AG09309 (cell line): ENCODE data around the gene CNTNAP3B.
"Not testable (repeated sequence)": the region's sequence is repeated elsewhere in the genome, so short reads cannot be mapped to it uniquely, and the experiment has no call there.

Experiments
- DNase-seq: peaks from one replicate; pipeline ENCODE4 v3.0.0-alpha.2; 2010; ENCODE audit warnings: low read depth
- H3K4me3 ChIP-seq: 2 replicates; pipeline ENCODE4 v1.5.1; 2011; ENCODE audit warnings: mild to moderate bottlenecking, low read depth, low read length, moderate library complexity; ENCODE audit not compliant: control insufficient read depth

CNTNAP3B gene

DNA sequence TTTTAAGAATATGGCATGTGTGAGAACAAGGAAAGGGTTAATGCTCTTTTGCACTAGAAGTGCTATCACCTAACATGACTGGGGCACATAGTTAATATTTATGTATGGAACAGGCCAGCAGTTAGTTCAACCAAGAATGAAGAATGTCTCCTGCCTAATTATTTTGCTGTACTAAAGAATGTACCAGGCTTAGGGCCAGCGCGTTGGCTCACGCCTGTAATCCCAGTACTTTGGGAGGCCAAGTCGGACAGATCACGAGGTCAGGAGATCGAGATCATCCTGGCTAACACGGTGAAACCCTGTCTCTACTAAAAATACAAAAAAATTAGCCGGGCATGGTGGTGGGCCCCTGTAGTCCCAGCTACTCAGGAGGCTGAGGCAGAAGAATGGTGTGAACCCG is 114.9 kb downstream of the CNTNAP3B start:
- DNase-seq, H3K4me3 ChIP-seq: not testable (repeated sequence)

DNA sequence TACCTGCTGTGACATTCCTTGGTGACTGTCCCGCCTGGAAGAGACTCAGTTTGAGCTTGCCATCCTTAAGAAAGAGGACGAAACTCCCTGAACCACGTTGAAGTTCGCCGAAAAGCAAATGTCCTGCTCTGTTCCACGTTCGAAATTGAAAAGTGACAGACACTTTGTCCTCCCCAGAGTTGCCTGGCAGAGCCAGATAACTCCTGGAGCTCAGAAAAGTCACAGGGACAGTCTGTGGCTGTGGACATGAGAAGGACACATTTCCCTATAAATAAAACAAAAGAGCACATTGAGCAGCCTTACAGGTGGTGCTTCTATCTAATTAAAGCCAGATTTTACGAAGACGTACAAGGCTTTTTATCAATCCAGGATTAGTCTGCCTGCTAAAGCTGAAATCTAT is 137.6 kb downstream of the CNTNAP3B start:
- not testable (repeated sequence) for H3K4me3 ChIP-seq, DNase-seq

DNA sequence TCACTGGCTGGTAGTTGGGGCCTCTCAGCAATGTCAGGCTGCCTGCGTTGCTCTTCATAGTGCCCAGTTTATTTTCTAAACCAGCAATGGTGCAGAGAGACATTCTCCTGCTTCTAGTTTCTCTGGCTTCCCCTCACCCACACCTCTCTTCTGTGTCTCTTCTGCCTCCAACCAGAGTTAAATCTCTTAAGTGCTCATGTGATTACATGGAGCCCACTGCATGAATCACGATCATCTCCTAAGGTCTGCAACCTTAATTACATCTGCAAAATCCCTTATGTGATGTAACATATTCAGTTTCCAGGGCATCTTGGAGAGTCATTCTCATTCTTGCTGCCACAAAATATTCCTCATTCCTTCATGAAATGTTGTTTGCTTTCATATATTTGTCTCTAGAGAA is 149.0 kb downstream of the CNTNAP3B start:
- not testable (repeated sequence) for DNase-seq, H3K4me3 ChIP-seq

DNA sequence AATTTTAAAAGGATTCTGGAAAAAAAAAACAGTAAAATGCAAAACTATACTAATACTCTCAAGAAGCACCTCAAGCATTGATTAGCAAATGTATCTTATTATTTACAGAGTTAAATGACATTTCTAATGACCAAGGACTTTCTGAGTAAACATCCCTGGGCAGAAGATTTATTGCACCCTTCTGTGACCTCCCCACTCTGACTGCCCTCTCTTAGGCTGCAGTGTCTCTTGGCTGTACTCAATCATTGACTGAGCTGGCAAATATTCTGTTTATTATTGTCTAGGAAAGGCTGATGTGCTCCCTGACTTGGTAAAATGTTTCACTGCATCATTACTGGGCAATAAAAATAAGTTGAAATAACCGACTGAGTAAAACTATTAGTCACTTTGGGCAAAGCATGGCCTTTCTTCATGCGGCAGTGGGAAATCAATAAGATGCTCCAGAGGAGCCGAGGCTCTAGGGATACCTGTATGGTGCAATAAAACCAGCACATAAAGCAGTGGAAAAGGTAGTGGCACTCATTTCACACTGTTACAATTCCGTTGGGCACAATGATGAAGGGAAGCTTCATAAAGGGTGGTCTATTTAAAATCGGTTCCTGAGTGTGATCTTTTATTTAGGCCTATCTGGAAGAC is 151.1 kb downstream of the CNTNAP3B start:
- not testable (repeated sequence) for H3K4me3 ChIP-seq, DNase-seq

DNA sequence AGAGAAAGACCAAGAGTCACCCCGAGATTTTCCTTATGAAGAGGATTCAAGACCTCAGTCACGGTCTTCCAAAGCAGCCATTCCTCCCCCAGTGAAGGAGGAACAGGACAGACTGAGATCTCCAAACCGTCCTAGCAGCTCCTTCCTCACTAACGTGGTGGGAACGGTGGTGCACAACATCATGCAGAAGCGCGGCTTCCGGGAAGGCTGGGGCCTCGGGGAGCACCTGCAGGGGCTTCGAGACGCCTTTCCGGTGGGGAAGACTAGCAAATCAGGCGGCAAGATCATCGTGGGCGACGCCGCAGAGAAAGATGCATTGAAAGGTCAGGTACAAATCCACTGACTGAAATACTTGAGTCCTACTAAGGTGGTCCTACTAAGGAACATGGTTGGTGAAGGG is 154.3 kb downstream of the CNTNAP3B start:
- not testable (repeated sequence) for H3K4me3 ChIP-seq, DNase-seq

DNA sequence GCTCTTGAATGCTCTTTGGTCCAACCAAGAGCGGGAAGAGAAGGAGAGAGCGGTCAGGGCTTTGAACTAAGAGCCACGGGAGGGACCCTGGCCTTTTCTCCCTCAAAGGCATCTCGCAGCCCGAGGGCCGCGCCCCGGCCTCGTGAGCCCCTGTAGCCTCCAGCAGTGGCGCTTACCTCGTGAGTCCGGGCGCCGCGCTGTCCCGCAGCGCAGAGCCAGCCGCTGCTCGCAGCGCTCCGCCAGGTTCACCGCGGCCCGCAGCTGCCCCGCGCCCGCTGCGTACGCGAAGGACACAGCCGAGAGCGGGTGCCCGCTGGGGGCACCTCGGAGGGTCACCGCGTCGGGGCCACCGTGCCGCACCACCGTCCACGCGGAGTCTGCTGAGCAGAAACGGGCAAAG is 176.2 kb downstream of the CNTNAP3B start:
- not testable (repeated sequence) for H3K4me3 ChIP-seq, DNase-seq

DNA sequence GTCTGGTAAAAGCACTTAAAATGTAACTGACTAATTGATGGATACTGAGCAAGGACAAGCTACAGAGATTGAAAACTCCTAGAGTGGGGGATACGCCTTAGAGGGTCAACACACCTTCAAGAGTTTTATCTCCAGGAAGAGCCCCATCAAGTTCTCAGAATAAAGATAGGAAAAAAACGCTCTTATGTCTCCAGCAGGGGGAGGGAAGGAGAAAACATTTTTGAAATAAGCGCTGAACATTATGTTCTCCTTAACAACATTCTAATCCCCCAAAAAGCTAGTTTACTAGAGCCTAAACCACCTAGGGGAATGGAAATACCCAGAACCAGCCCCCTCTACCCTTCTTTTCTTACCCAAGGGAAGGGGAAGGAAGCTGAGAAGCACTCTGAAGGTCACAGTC is 187.5 kb downstream of the CNTNAP3B start:
- not testable (repeated sequence) for H3K4me3 ChIP-seq, DNase-seq

DNA sequence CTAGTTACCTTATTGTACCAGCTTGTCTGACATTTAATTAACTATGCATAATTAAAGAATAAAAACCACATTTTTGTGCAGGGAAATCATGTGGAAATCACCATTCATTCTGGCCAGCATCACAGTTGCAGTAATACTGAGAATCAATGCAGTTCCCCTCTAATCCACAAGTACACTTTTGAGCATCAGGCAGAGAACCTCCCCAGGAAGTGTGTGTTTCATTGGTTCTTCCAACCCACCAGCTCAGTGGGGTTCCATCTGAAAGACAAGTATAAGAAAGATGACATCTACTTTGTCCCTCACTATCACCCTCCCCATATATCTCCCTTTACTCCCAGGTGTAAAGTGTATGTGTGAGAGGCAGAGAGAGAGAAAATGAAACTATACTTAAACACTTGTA is 191.1 kb downstream of the CNTNAP3B start:
- not testable (repeated sequence) for H3K4me3 ChIP-seq, DNase-seq

DNA sequence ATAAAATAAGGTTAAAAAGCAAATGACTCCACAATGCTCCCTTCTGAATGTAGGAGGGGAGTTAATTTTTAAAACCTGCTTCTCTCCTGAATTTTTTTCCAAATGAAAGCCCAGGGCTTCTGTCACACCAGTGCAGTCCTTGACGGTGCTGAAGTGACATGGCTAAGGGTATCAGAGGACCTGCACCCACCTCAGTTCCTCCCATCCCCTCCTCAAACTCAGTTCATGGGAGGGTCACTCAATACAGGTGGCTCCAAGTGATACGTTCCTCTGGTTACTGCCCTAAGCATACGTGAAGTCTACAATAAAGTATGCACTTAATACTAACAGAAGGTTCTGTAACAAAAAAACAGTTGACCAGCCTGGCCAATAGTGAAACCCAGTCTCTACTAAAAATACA is 193.5 kb downstream of the CNTNAP3B start:
- DNase-seq, H3K4me3 ChIP-seq: not testable (repeated sequence)

DNA sequence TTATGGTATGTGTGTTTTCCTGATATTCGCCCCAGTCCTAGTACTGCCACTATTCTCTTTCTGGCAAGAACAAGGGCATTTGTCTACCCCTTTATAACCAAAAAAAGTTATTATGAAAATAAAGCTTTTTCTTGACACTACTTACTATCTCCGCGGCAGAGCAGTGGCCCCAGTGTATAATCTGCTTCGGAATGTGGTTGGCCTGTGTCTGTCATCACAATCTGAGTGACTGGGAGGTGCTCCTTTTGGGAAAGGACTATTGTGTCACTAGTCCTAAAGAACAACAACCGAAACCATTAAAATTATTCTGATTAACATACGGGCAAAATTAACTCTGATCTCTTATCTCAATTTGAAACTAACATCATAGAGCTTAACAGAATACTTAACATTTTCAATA is 200.1 kb downstream of the CNTNAP3B start:
- not testable (repeated sequence) for H3K4me3 ChIP-seq, DNase-seq

DNA sequence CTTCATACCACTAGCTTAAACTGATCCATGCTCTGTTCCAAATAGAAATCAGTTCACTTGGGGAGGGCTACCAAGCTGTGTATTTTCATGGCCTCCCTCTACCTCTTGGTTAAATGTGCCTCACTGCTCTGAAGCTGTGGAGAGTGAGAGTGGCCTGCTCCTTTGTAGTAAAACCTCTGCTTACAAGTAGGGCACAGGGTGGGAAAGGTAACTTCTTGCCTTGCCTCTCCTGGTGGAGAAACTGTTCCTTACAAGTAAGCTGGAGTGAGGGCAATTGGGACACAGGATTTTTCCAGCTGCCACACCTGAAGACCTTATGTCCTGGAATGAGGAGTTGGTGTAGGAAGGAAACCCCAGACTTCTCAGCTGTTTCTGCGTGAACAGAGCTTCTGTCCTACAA is 211.9 kb downstream of the CNTNAP3B start:
- not testable (repeated sequence) for H3K4me3 ChIP-seq, DNase-seq

DNA sequence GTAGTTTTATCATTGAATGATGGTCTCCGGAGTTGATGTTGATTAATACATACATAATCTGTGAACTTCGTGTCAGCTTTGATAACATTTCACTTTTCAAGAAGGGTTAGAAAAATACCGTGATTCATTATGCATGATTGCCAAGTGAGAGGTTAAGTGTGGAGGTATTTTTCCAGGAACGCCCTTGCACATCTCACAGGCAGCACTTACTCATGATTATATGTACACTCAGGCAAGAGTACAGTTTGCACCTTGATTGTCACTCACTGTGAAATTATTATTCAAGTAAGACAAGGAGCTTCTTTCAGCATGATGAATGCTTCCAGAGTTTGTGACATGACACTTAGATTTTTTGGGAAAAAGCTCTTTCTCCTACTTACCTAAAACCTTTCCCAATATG is 223.7 kb downstream of the CNTNAP3B start:
- H3K4me3 ChIP-seq, DNase-seq: not testable (repeated sequence)

DNA sequence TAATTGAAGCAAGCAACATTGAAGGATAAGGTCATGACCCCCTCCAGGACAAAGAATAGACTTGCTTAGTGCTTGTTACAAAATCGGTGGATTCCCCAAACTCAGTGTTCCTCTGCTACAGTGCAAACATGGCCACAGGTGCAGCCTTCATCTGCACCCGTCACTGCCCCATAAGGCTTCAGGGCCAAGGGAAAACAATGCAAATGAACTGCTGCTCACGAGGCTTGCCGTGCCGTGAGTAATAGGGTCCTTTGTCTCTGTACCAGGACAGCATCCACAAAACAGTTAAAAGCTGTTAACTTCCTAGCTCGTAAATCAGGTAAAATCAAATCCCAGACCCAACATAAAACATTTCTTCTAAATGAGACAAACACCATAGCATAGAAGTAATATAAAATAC is 226.5 kb downstream of the CNTNAP3B start:
- not testable (repeated sequence) for DNase-seq, H3K4me3 ChIP-seq

DNA sequence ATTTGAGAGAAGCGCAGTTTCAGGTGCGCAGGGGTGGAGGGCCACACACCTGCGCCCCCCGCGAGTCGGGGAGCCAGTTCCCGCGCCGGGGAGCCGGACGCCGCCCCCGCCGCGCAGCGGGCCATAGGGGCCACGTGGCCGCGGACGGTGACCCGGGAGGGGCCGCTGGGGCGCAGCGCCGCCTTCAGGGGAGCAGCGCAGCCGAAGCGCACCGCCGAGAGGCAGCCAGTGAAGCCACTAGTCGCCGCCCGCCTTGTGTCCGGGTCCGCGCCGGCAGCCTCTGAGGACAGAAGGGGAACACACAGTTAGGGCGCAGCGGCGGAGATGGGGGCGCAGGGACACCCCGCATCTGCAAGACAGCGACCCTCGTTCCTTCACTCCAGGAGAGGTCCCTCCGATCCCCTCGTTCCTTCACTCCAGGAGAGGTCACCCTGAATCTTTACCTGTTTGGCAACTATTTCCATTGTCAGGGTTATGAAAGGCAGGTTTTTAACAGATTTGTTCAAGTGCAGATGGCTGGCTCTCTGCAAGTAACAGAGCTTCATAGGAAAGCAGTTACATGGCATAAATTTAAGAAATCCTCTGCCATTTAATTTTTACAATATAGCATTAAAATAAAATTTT is 230.4 kb downstream of the CNTNAP3B start:
- DNase-seq, H3K4me3 ChIP-seq: not testable (repeated sequence)

DNA sequence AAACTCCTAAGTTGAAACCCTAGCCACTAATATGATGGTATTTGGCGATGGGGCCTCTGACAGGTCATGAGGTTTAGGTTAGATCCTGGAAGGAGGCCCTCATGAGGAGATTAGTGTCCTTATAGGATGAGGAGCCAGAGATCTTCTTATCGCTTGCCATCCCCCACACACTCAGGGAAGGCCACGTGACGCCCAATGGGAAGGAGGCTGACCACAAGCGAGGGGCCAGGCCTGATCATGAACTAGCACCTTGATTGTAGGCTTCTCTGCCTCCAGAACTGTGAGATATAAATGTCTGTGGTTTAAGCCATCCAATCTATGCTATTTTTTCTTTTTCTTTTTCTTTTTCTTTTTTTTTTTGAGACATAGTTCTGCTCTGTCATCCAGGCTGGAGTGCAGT is 254.7 kb downstream of the CNTNAP3B start:
- DNase-seq, H3K4me3 ChIP-seq: not testable (repeated sequence)

DNA sequence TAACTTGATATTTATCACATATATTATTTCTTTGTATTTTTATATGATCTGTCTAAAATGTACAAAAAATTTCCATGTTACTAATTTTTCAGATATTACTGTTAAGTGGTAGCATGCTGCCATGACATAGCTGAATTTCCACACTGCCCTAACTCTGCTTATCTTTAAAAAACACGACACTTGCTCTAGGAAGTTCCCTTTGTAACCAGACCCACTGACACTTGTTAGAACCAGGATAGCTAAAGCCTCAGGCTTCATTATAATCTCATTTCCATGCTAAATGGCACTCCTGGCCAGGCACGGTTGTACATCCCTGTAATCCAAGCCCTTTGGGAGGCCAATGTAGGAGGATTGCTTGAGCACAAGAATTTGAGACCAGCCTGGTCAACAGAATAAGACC is 273.8 kb downstream of the CNTNAP3B start:
- not testable (repeated sequence) for DNase-seq, H3K4me3 ChIP-seq

DNA sequence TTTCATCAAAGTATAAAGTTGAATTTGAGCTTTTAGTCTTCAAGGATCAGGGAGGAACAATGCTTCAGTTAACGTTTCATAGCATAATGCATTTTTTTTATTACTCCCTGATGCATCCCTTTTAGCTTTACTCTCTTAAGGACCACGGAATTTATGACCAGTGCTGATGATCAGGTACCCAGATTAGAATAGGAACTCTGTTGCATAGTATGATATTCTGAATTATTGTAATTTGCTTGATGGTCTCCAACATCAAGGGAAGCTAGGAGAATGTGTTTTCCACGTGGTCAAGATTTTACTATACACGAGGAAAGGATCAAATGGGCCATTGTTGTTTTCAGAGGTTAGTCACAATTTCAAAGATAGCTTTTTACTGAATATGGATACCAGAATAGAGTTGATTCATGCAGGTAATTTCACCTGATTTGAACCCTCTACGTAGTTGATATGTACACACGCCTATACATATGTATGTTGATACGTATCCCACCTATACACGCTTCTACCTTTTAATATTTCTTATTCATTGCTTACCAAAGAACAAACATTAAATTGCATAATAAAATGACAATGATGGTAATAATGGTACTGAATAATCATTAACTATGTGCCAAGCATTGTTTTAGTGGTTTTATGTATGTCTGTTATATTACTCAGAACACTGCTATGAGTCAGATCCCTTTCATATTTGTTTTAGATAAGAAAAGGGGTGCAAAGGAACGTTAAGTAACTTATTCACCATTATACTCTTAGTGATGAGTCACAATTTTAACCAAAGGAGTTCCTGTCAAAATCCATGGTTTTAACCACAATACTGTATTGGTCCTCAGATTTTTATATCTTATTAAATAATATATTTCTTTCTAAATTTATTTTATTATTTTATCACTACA is 277.1 kb downstream of the CNTNAP3B start:
- not testable (repeated sequence) for H3K4me3 ChIP-seq, DNase-seq

DNA sequence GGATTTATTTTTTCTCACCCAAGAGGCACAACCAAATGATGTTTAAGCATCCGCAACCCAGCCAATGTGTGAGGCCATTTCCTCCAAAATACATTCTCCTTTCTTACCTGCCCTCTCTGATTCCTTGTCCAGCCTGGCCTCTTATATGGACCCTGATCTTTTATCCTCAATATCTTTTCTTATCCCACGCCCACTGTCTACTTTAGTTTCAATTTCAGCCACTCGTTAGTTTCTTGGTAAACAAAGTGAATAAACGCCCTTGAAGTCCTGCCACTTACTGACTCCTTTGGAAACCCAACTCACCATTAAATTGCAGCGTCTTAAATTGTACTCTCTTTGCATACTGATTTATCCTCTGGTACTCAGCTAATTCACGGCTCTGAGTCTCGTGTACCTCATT is 281.4 kb downstream of the CNTNAP3B start:
- not testable (repeated sequence) for DNase-seq, H3K4me3 ChIP-seq
